B cell (primary cell): ENCODE results near the gene TEX261. TPM values are rescaled to one million over a fixed set of nuclear protein-coding genes. Genes with fewer than 3 reads are reported as not detected.

Experiments
- ATAC-seq: fragments of 200-7000 bp; cut with Tn5 transposase; one replicate; pipeline ENCODE4 v1.10.0; 2021; ENCODE audit warnings: low read depth, mild to moderate bottlenecking, moderate number of reproducible peaks, moderate library complexity
- CTCF ChIA-PET: fragments of 350-600 bp; sonication (Branson Sonifier 250); formaldehyde crosslinking; loops from one replicate; lab custom pipeline; 2021; ENCODE audit warnings: antibody characterized with exemption, inconsistent platforms; lab: Charles Lee
- POLR2A ChIA-PET: fragments of 350-600 bp; sonication (Branson Sonifier 250); formaldehyde crosslinking; loops from one replicate; lab custom pipeline; 2021; ENCODE audit warnings: antibody characterized with exemption; lab: Charles Lee
- DNase-seq: peaks from one replicate; pipeline ENCODE4 v3.0.0; 2013
- H2AFZ ChIP-seq: 2 replicates; pipeline ENCODE4 v1.6.1; 2012; ENCODE audit warnings: mild to moderate bottlenecking, low read depth, low read length; ENCODE audit not compliant: insufficient read depth, poor library complexity, severe bottlenecking
- H3K27ac ChIP-seq, 2 donors: 1 replicate in 1 of 2; 2 replicates in 1 of 2; pipeline ENCODE4 v1.5.1; 2012 to 2013; ENCODE audit warnings: low read length in 2 of 2, mild to moderate bottlenecking in 2 of 2, moderate library complexity in 1 of 2
- H3K27me3 ChIP-seq, 4 experiments: fragments of 200-600 bp in 1 of 4; sonication (generic) in 1 of 4; replicated peaks in 1 of 4; 1 replicate in 2 of 4; 2 replicates in 2 of 4; pipeline versions ENCODE4 v1.6.1 to v1.7.0; 2013 to 2016; ENCODE audit warnings: low read length in 3 of 4, mild to moderate bottlenecking in 2 of 4, mixed read lengths in 1 of 4, moderate library complexity in 1 of 4; ENCODE audit not compliant: insufficient read depth in 4 of 4, control insufficient read depth in 3 of 4; ENCODE audit errors: control extremely low read depth in 1 of 4
- H3K36me3 ChIP-seq, 2 experiments: replicated peaks in 1 of 2; 1 replicate in 1 of 2; 2 replicates in 1 of 2; pipeline versions ENCODE4 v1.6.1 to v1.7.1; 2013; ENCODE audit warnings: low read length in 1 of 2; ENCODE audit not compliant: insufficient read depth in 2 of 2, control insufficient read depth in 1 of 2; ENCODE audit errors: control extremely low read depth in 1 of 2, extremely low read depth in 1 of 2
- H3K4me1 ChIP-seq, 2 donors: fragments of 200-600 bp in 1 of 2; sonication (generic) in 1 of 2; 1 replicate in 1 of 2; 2 replicates in 1 of 2; pipeline versions ENCODE4 v1.5.1 to v1.6.1; 2013 to 2017; ENCODE audit warnings: low read length in 2 of 2; ENCODE audit not compliant: control insufficient read depth in 2 of 2, insufficient read depth in 2 of 2
- H3K4me2 ChIP-seq: replicated peaks from 2 replicates; pipeline ENCODE3; 2012; ENCODE audit warnings: mild to moderate bottlenecking, low read depth, low read length; ENCODE audit not compliant: poor library complexity, severe bottlenecking
- H3K4me3 ChIP-seq, 5 experiments: fragments of 200-600 bp in 1 of 5; sonication (generic) in 1 of 5; 1 replicate in 3 of 5; 2 replicates in 2 of 5; pipeline versions ENCODE4 v1.5.1 to v1.7.0; 2011 to 2016; ENCODE audit warnings: low read length in 4 of 5, mild to moderate bottlenecking in 4 of 5, low read depth in 2 of 5, control low read depth in 1 of 5, moderate library complexity in 1 of 5; ENCODE audit not compliant: insufficient read depth in 1 of 5; ENCODE audit errors: control extremely low read depth in 1 of 5, extremely low read depth in 1 of 5
- H3K79me2 ChIP-seq: fragments of 200-600 bp; sonication (generic); one replicate; pipeline ENCODE4 v1.6.0; 2016; ENCODE audit warnings: low read length; ENCODE audit not compliant: control insufficient read depth, insufficient read depth
- H3K9ac ChIP-seq: fragments of 200-600 bp; sonication (generic); 2 replicates; pipeline ENCODE4 v1.6.1; 2017; ENCODE audit warnings: mild to moderate bottlenecking, low read length, moderate library complexity
- H3K9me3 ChIP-seq, 3 donors: one replicate each; pipeline versions ENCODE4 v1.6.1 to v1.7.1; 2013; ENCODE audit warnings: low read length in 2 of 3; ENCODE audit not compliant: control insufficient read depth in 2 of 3, insufficient read depth in 1 of 3; ENCODE audit errors: control extremely low read depth in 1 of 3
- H4K20me1 ChIP-seq: 2 replicates; pipeline ENCODE4 v1.6.0; 2012; ENCODE audit warnings: mild to moderate bottlenecking, low read length; ENCODE audit not compliant: insufficient read depth, control insufficient read depth, poor library complexity, severe bottlenecking
- H3K27ac Mint-ChIP-seq: one replicate; pipeline ENCODE4 v1.8.0; 2021; ENCODE audit warnings: mixed read lengths
- H3K27me3 Mint-ChIP-seq: one replicate; pipeline ENCODE4 v1.8.0; 2021; ENCODE audit warnings: mixed read lengths
- H3K4me1 Mint-ChIP-seq: one replicate; pipeline ENCODE4 v1.8.0; 2021; ENCODE audit warnings: mixed read lengths
- H3K4me3 Mint-ChIP-seq: one replicate; pipeline ENCODE4 v1.8.0; 2021; ENCODE audit warnings: mixed read lengths
- H3K9me3 Mint-ChIP-seq: one replicate; pipeline ENCODE4 v1.8.0; 2022; ENCODE audit warnings: mixed read lengths; ENCODE audit not compliant: insufficient read depth
- CTCF ChIP-seq: fragments of 200-600 bp; IDR thresholded peaks from one replicate; pipeline ENCODE4 v1.8.0; 2022; ENCODE audit warnings: antibody characterized with exemption, mild to moderate bottlenecking
- EZH2 ChIP-seq: IDR thresholded peaks from 2 replicates; pipeline ENCODE4 v1.6.1; 2012; ENCODE audit warnings: borderline replicate concordance, low read depth, mild to moderate bottlenecking, moderate library complexity, low read length; ENCODE audit not compliant: insufficient read depth, poor library complexity, severe bottlenecking
- WGBS: methylation state at CpG from one replicate; pipeline ENCODE4 v1.1.5; 2013; ENCODE audit warnings: missing lambda C conversion rate; ENCODE audit not compliant: insufficient coverage; 5-methylcytosine and 5-hydroxymethylcytosine counted together
- intact Hi-C: fragments of 100-400 bp; cut with micrococcal nuclease; formaldehyde crosslinking; loops from one replicate; pipeline ENCODE4 v1.10.0; 2022
- polyA plus RNA-seq: library from polyadenylated mRNA; depleted of rRNA; stranded (reverse); fragments of >200 nt; gene quantifications from 2 replicates; pipeline ENCODE4 v1.2.3, GENCODE V29; 2012
- total RNA-seq, 2 donors: library from RNA; stranded (reverse); fragments of 120-200 nt in 1 of 2; gene quantifications; 1 replicate in 1 of 2; 2 replicates in 1 of 2; pipeline versions ENCODE4 v1.2.3 to v1.2.4, GENCODE V29; 2013 to 2022

TEX261 gene
- total and polyA plus RNA-seq, 2 donors (not counting 1 experiment from before 2014, with no cell fraction given), result 29.0 to 56.4 TPM

GRCh38 chr2:70977605-70978205 is 17.0 kb downstream of the TEX261 start:
- Histone ChIP-seq H2AFZ (peak overlapping the region; percentile 89), H3K4me3 (peak overlapping the region; percentile 52 to 84 (median 64)), H3K27ac (peak overlapping the region; percentile 43 to 79), H3K27me3 (no peaks in the 10 kb centered on the region), H3K4me2 (peak overlapping the region; percentile 98), H3K4me1 (peaks cover 16 to 22% of the 10 kb centered on the region in 2 donors), H4K20me1 (no peaks in the 10 kb centered on the region), H3K9ac (peak overlapping the region; percentile 78), H3K36me3 (no peaks in the 10 kb centered on the region), H3K79me2 (no peaks in the 10 kb centered on the region), H3K9me3 (no peaks in the 10 kb centered on the region)
- ATAC-seq, result no peak
- DNase-seq, result peak; percentile 57
- intact Hi-C loops, result loop anchor here (1.0 to 5.0 kb wide), 7 partner anchors 12 to 355 kb away; partner anchors contain the start of genes NAGK, PAIP2B, TEX261 and ZNF638
- POLR2A ChIA-PET, result interaction anchor here (0.6 to 1.3 kb wide), 3 partner anchors 24 to 354 kb away, joined by 3 to 4 read pairs (median 3); partner anchors contain the start of gene ZNF638
- TF ChIP-seq CTCF (no peak), EZH2 (no peak)
- peaks cover 22% of the 10 kb centered on the region for H3K4me1 Mint-ChIP-seq
- 67% methylated on average over 1 of the region's 14 CpGs for WGBS
- peaks cover 15% of the 10 kb centered on the region for H3K27me3 Mint-ChIP-seq
- CTCF ChIA-PET, result interaction anchor here (0.7 to 3.8 kb wide), 8 partner anchors 9 to 684 kb away, joined by 3 to 53 read pairs (median 6); partner anchors contain the start of genes SNRPG and TEX261
- peak overlapping the region; percentile 93 for H3K27ac Mint-ChIP-seq
- peak overlapping the region; percentile 95 for H3K4me3 Mint-ChIP-seq
- H3K9me3 Mint-ChIP-seq, result no peaks in the 10 kb centered on the region

GRCh38 chr2:70975237-70975636 is 19.4 kb downstream of the TEX261 start:
- intact Hi-C loops, result loop anchor here (5.0 kb wide), 3 partner anchors 92 to 357 kb away; partner anchors contain the start of genes NAGK, PAIP2B and ZNF638
- ATAC-seq (no peak), DNase-seq (no peak)
- Histone ChIP-seq H3K9me3 (no peaks in the 10 kb centered on the region), H4K20me1 (no peaks in the 10 kb centered on the region), H3K4me1 (peaks cover 16 to 22% of the 10 kb centered on the region in 2 donors), H3K4me3 (no peak overlapping the region), H3K79me2 (no peaks in the 10 kb centered on the region), H2AFZ (no peak overlapping the region), H3K36me3 (no peaks in the 10 kb centered on the region), H3K27ac (no peak overlapping the region), H3K9ac (no peak overlapping the region), H3K4me2 (no peak overlapping the region), H3K27me3 (no peaks in the 10 kb centered on the region)
- H3K4me1 Mint-ChIP-seq, result peaks cover 22% of the 10 kb centered on the region
- WGBS, result 94% methylated on average over 2 of the region's 2 CpGs
- ChIA-PET POLR2A (no interaction called here), CTCF (interaction anchor here (1.4 to 3.8 kb wide), 3 partner anchors 10 to 27 kb away, joined by 4 to 16 read pairs (median 6); no protein-coding TSS in a partner anchor)
- TF ChIP-seq EZH2, result no peak
- no peak for TF ChIP-seq CTCF
- H3K27me3 Mint-ChIP-seq, result peaks cover 27% of the 10 kb centered on the region
- H3K4me3 Mint-ChIP-seq, result no peak overlapping the region
- H3K27ac Mint-ChIP-seq, result no peak overlapping the region
- no peaks in the 10 kb centered on the region for H3K9me3 Mint-ChIP-seq
